Testis (tissue), 3 donors: ENCODE measurements around the gene FAU. TPM values are rescaled to one million over a fixed set of nuclear protein-coding genes. Genes with fewer than 3 reads are reported as not detected.
A peak's percentile ranks its signal among the peaks of the same experiment; 100 is the strongest.

Source experiments
- DNase-seq: peaks from one replicate; pipeline ENCODE4 v3.0.0-alpha.2; 2019
- H3K27ac ChIP-seq, 2 donors: fragments of 200-600 bp; sonication (generic); one replicate each; pipeline ENCODE4 v1.5.1; 2019
- H3K27me3 ChIP-seq: fragments of 200-600 bp; sonication (generic); one replicate; pipeline ENCODE4 v1.5.1; 2019
- H3K36me3 ChIP-seq: fragments of 200-600 bp; sonication (generic); one replicate; pipeline ENCODE4 v1.5.1; 2017; ENCODE audit warnings: low read depth; ENCODE audit errors: missing control alignments
- H3K4me1 ChIP-seq: fragments of 200-600 bp; sonication (generic); one replicate; pipeline ENCODE4 v1.5.1; 2019
- H3K4me3 ChIP-seq, 2 donors: fragments of 200-600 bp; sonication (generic); one replicate each; pipeline ENCODE4 v1.5.1; 2017 to 2019
- H3K9me3 ChIP-seq: fragments of 200-600 bp; sonication (generic); one replicate; pipeline ENCODE4 v1.5.1; 2017
- CTCF ChIP-seq, 3 experiments: fragments of 450-650 bp in 2 of 3; fragments of 200-600 bp in 1 of 3; sonication (generic) in 1 of 3; IDR thresholded peaks; one replicate each; pipeline ENCODE4 v1.5.1; 2016 to 2019; ENCODE audit warnings: antibody characterized with exemption in 3 of 3, mild to moderate bottlenecking in 2 of 3, moderate library complexity in 1 of 3
- POLR2A ChIP-seq: fragments of 450-650 bp; IDR thresholded peaks from one replicate; pipeline ENCODE4 v1.6.1; 2017; ENCODE audit warnings: antibody characterized with exemption, mild to moderate bottlenecking, moderate library complexity
- WGBS, 2 donors: methylation state at CpG; one replicate each; pipeline ENCODE4 v1.1.5; 2018; 5-methylcytosine and 5-hydroxymethylcytosine counted together
- intact Hi-C: fragments of 100-400 bp; cut with DNase I; formaldehyde crosslinking; loops from one replicate; pipeline ENCODE4 v1.15.1; 2023; ENCODE audit warnings: low total_unique reads
- polyA plus RNA-seq: library from polyadenylated mRNA; stranded (reverse); fragments of 350-450 nt; fragmentation: Illumina TruSeq; extraction: RNeasy Lipid Tissue Mini Kit (QIAGEN cat#74804); gene quantifications from one replicate; pipeline ENCODE4 v1.2.3, GENCODE V29; 2014; ENCODE audit warnings: low read depth, low replicate concordance; ENCODE audit not compliant: insufficient read depth
- total RNA-seq, 2 donors: library from RNA; depleted of rRNA; stranded (reverse); fragments of >200 nt; gene quantifications; one replicate each; pipeline ENCODE4 v1.2.3, GENCODE V29; 2016

FAU gene
- total and polyA plus RNA-seq, 3 donors from 2014 or later = 441 to 761 (median 583) TPM

GRCh38 chr11:65111159-65111743 lies 10.7 kb downstream of the FAU start:
- intact Hi-C loops = loop anchor here (10.0 kb wide), 1 partner anchor 96 kb away; the partner anchor contains the start of gene ARL2
- H3K27ac ChIP-seq = no peak overlapping the region
- no peaks in the 10 kb centered on the region for H3K27me3 ChIP-seq
- H3K36me3 ChIP-seq = no peaks in the 10 kb centered on the region
- H3K4me3 ChIP-seq = peak overlapping the region; percentile 41 to 42
- H3K4me1 ChIP-seq = peaks cover 15% of the 10 kb centered on the region
- 53 to 56% methylated on average over 10 to 31 of the region's 31 CpGs for WGBS, 2 donors
- no peak for DNase-seq
- TF ChIP-seq POLR2A = no peak
- no peak for TF ChIP-seq CTCF (IDR thresholded peaks at IDR 0.05)
- no peaks in the 10 kb centered on the region for H3K9me3 ChIP-seq

GRCh38 chr11:65110354-65110861 lies 11.5 kb downstream of the FAU start:
- intact Hi-C loops = loop anchor here (10.0 kb wide), 1 partner anchor 96 kb away; the partner anchor contains the start of gene ARL2
- peaks cover 13% of the 10 kb centered on the region for H3K4me1 ChIP-seq
- H3K27ac ChIP-seq = no peak overlapping the region
- H3K4me3 ChIP-seq = no peak overlapping the region
- TF ChIP-seq CTCF (IDR thresholded peaks at IDR 0.05) = peak; percentile 98 to 100 (median 99)
- TF ChIP-seq POLR2A = no peak
- WGBS, 2 donors = 13 to 15% methylated on average over 4 to 18 of the region's 18 CpGs
- H3K9me3 ChIP-seq = no peaks in the 10 kb centered on the region
- no peaks in the 10 kb centered on the region for H3K27me3 ChIP-seq
- DNase-seq = peak; percentile 93
- H3K36me3 ChIP-seq = no peaks in the 10 kb centered on the region

GRCh38 chr11:65109231-65110198 lies 12.4 kb downstream of the FAU start:
- no peak for TF ChIP-seq POLR2A
- no peak for TF ChIP-seq CTCF (IDR thresholded peaks at IDR 0.05)
- intact Hi-C loops = loop anchor here (10.0 kb wide), 1 partner anchor 95 kb away; the partner anchor contains the start of gene ARL2
- H3K27ac ChIP-seq = no peak overlapping the region
- WGBS, 2 donors = 73 to 89% methylated on average over 21 to 36 of the region's 36 CpGs
- H3K4me3 ChIP-seq = no peak overlapping the region
- DNase-seq = no peak
- no peaks in the 10 kb centered on the region for H3K27me3 ChIP-seq
- no peaks in the 10 kb centered on the region for H3K36me3 ChIP-seq
- H3K4me1 ChIP-seq = peaks cover 13% of the 10 kb centered on the region
- H3K9me3 ChIP-seq = no peaks in the 10 kb centered on the region

DNA sequence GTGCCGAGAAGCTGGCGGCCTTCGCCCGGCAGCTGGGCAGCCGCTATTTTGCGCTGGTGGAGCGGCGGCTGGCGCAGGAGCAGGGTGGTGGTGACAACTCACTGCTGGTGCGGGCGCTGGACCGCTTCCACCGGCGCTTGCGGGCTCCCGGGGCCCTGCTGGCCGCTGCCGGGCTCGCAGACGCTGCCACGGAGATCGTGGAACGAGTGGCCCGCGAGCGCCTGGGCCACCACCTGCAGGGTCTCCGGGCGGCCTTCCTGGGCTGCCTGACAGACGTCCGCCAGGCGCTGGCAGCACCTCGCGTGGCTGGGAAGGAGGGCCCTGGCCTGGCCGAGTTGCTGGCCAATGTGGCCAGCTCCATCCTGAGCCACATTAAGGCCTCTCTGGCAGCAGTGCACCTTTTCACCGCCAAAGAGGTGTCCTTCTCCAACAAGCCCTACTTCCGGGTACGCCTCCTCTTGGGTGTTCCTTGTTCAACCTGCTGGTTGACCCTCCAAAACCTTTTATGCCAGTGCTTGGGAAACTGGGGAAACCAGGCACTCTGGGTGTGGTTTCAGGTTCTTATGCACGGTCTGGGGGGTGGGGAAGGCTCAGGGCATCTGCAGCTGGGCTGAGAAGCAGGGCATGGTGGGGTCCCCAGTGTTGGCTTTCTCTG lies 13.3 kb downstream of the FAU start:
- DNase-seq = no peak

More for the DNA sequence above, 13.3 kb downstream of the FAU start:
- intact Hi-C loops = no loop called here
- Histone ChIP-seq H3K27ac (no peak overlapping the region), H3K4me1 (peaks cover 20% of the 10 kb centered on the region), H3K36me3 (no peaks in the 10 kb centered on the region), H3K4me3 (no peak overlapping the region), H3K27me3 (no peaks in the 10 kb centered on the region), H3K9me3 (no peaks in the 10 kb centered on the region)
- WGBS, 2 donors = 50 to 81% methylated on average over 16 to 38 of the region's 38 CpGs
- TF ChIP-seq POLR2A = no peak
